Stimulated activated CD8-positive, alpha-beta memory T cell treated with anti-CD3 and anti-CD28 coated beads, Interleukin-15, amount 100 ng/mL, for 4 hours (primary cell): ENCODE data around the gene B3GAT1.

Source experiments
- DNase-seq, 2 donors: peaks; one replicate each; pipeline ENCODE4 v3.0.0-alpha.2; 2020; ENCODE audit warnings: low read depth in 2 of 2

The B3GAT1 gene

GRCh38 chr11:134372536-134372935, 39.5 kb downstream of the B3GAT1 start:
- no peak for DNase-seq

DNA sequence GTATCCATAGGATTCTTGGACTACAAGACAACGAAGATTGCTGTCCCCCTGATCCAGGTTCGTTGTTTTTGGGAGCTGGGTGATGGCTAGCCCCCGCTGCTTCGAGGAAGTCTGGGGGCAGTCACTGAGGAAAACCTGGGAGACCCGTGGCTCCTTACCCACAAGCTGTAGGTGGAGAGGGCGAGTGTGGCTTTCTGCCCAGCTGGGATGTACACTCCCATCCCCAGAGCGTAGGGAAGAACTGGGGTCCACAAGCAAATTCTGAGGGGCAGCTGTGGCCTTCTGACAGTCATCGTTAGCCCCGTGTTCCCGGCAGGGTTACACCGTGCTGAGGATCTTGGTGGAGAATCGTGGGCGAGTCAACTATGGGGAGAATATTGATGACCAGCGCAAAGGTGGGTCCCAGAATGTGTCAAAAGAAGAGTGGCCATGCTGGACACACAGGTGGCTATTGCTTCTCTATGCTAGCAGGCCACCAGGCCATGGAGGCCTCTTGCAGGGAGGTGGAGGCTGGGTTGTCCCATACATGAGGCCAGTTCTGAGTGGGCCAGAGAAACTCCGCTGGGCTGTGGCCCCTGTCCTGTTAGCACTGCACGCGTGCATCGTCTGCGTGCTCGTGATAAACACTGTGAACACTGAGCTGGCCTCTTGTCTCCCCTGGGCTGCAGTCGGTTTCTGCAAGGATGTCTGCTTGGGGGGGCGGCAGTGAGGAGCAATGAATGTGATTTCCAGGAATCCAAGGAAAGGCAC, 40.4 kb downstream of the B3GAT1 start:
- no peak for DNase-seq

- no peak for DNase-seq
Measured at GRCh38 chr11:134370526-134371435, 41.3 kb downstream of the B3GAT1 start.

GRCh38 chr11:134369656-134370525, 42.2 kb downstream of the B3GAT1 start:
- no peak for DNase-seq

GRCh38 chr11:134367781-134368180, 44.3 kb downstream of the B3GAT1 start:
- no peak for DNase-seq

DNA sequence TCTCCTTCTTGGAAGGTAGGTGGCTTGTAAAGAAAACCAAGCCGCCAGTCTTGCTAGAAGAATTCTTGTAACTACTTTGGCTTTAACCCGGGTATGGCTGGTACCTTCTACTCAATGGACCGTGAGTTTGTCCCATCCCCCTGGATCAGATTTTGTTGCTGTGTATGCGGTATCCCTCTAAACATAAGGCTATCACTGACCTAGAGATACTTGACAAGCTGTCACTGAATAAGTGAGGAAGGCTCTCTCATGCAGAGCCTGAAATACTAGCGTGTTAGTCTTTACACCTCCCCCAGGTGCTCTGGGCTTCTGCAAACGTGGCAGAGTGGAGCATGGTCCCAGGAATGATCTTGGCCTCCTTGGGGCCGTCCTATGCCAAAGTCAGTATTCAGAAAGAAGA, 45.8 kb downstream of the B3GAT1 start:
- DNase-seq = no peak

DNA sequence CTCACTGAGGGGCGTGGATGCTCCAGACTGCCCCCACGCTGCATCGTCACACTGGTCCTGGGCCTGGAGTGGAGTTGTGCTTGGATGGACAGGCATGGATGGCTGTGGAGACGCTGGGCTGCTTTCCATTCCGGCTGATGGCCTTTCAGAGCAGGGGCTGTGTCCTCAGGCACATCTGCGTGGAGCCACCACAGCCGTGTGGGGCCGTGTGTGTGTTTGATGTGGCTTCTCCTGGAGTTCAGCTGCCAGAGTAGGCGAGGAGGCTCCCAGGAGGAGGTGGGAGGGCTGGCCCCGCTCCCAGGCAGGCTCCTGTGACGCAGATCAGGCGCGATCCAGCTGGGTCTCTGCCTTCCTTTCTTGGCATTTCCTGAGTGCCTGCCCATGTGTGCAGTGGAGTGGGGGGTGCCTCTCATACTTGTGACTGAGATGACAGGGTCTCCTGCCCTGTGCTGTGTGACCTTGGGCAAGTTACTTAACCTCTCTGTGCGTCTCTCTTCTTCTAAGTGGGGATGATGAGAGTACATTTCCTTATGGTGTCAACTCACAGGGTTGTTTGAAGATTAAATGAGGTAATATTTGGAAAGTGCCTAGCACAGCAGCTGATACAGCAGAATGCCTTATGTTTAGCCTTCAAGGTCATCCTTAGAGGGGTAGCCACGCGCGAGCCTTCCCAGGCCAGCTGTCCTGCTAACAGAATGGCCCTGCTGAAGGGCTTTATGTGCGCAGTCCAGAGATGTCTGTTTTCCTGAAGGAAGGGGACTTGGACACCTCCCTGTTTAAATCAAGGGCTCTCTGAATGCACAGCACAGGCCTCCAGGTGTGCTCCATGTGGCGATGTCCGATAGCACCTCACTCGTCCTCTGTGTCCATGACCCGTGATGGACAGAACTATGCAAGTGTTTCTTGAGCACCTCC, 46.8 kb downstream of the B3GAT1 start:
- no peak for DNase-seq

GRCh38 chr11:134364261-134364660, 47.8 kb downstream of the B3GAT1 start:
- DNase-seq = no peak

GRCh38 chr11:134363592-134363991, 48.5 kb downstream of the B3GAT1 start:
- DNase-seq = no peak

GRCh38 chr11:134363161-134363560, 48.9 kb downstream of the B3GAT1 start:
- no peak for DNase-seq

GRCh38 chr11:134362192-134362901, 49.7 kb downstream of the B3GAT1 start:
- DNase-seq = no peak

DNA sequence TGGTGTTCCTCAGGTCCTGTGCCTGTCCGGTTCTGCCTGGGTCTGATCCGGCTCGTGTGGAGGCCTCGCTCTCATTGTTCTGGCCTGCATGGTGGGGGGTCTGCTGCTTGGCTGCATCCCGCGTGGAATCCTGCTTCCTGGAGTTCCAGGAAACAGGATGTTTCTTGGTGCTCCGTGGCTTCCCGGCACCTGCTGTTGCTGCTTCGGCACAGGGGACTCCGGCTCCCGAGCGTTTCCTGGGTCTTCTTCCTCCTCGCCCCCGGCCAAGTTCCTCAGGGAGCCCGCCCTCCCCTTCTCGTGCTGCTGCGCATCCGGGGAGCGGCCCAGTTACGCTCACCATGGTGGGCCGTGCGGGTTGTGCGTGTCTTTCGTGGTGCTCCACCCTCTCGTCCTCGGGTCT, 50.4 kb downstream of the B3GAT1 start:
- no peak for DNase-seq

DNA sequence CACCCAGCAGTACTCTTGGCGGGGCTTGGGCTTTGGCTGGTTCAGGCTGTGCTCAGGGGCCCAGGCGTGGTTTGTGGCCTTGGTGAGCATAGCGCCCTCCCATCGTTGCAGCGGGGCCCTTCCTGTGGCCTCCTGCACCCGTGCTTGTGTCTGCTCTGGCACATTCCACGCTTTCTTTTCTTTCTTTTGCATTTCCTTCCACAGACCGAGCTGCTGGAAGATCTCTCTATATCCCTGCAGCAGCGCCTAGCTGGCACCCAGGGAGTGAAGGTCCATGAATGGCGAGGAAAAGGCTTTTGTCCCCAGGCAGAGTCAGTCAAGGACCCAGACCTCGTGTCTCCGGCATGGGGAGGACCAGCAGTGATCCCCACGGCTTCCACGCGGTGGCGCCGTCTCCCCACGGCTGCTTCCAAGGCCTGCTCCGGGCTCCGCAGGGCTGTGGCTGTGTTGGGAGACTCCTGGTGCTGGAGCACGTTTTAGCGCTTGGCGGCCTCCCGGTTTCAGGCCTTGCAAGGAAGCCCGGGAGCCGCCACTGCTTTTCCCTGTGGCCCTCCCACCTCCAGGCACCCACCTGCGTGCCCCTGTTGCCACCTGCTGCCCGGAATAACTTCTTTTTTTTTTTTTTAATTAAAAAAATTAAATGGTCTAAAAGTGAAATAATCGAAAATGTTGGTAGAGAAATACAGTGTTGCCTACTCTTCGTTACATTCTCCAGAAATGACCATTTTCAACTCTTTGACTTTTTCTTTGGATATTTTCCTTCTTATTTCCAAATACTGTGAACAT, 51.8 kb downstream of the B3GAT1 start:
- peak; percentile 46 to 51 for DNase-seq

GRCh38 chr11:134359646-134360045, 52.4 kb downstream of the B3GAT1 start:
- DNase-seq = no peak

GRCh38 chr11:134358856-134359490, 53.1 kb downstream of the B3GAT1 start:
- DNase-seq = no peak

DNA sequence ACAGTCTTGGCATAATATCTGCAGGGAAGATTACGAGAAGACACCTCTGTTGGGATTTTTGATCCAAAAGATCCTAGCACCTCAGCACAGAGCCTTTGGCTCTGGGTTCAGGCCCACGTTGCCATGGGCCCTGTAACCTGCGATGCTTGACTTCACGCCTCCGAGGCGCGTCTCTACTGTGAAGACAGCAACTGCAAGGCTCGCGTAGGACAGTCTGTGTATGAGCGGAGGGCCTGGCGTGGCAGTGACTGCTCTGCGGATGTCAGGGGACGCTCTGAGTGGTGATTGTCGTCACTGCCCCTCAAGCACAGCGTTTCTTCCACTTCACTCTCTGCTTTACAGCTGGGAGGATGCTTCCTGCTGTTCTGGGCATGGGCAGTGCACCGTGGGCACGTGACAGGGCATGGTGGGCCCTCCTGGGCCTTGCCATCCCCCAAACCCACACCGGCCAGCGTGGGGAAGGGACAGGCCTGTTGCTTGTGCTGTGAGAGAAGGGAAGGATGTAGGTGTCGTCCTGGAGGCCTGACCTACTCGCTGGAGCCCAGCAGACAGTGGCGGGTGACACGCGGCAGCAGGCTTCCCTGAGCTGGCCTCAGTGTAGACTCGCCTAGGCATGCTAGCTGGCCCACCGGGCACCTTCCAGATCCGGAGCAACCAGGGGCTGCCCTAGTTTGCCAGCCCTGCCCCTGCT, 53.7 kb downstream of the B3GAT1 start:
- no peak for DNase-seq

DNA sequence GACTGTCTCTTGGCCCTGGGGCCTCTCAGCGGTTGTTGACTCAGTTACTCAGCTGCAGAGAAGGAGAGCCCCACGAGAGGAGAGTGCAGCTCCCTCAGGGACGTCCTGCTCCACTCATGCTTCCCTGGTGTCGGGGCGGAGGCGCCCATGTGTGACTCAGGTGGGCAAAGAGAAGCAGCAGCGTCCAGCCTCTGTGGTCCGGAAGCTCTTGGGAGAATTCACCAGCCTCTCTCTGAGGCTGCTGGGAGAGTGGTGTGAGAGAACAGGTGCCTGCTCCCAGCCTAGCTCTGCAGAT, 54.5 kb downstream of the B3GAT1 start:
- no peak for DNase-seq
